CD14-positive monocyte (primary cell): ENCODE results near the gene SMARCB1. TPM values are rescaled to one million over a fixed set of nuclear protein-coding genes. Genes with fewer than 3 reads are reported as not detected.

Experiments
- DNase-seq, 3 donors: peaks; one replicate each; pipeline ENCODE4 v3.0.0-alpha.2; 2011 to 2022
- H2AFZ ChIP-seq: 2 replicates; pipeline ENCODE4 v1.6.0; 2012; ENCODE audit warnings: mild to moderate bottlenecking, low read depth, low read length, inconsistent platforms; ENCODE audit not compliant: insufficient read depth, poor library complexity, severe bottlenecking
- H3K27ac ChIP-seq, 2 donors: 1 replicate in 1 of 2; 2 replicates in 1 of 2; pipeline ENCODE4 v1.5.1; 2012 to 2013; ENCODE audit warnings: low read length in 2 of 2, control low read depth in 1 of 2, inconsistent platforms in 1 of 2, low read depth in 1 of 2, mild to moderate bottlenecking in 1 of 2
- H3K27me3 ChIP-seq, 2 donors: one replicate each; pipeline versions ENCODE4 v1.6.0 to v1.6.1; 2011 to 2013; ENCODE audit warnings: low read length in 2 of 2; ENCODE audit not compliant: control insufficient read depth in 2 of 2, insufficient read depth in 2 of 2
- H3K36me3 ChIP-seq, 2 donors: replicated peaks in 1 of 2; 1 replicate in 1 of 2; 2 replicates in 1 of 2; pipeline versions ENCODE4 v1.5.1 to v1.6.1; 2012 to 2013; ENCODE audit warnings: low read length in 2 of 2, control low read depth in 1 of 2, inconsistent platforms in 1 of 2, mild to moderate bottlenecking in 1 of 2; ENCODE audit not compliant: insufficient read depth in 2 of 2, control insufficient read depth in 1 of 2
- H3K4me1 ChIP-seq, 2 donors: 1 replicate in 1 of 2; 2 replicates in 1 of 2; pipeline versions ENCODE4 v1.5.1 to v1.6.1; 2012 to 2013; ENCODE audit warnings: low read length in 2 of 2, control low read depth in 1 of 2, inconsistent platforms in 1 of 2, mild to moderate bottlenecking in 1 of 2, moderate library complexity in 1 of 2; ENCODE audit not compliant: insufficient read depth in 2 of 2, control insufficient read depth in 1 of 2
- H3K4me2 ChIP-seq: replicated peaks from 2 replicates; pipeline ENCODE3; 2012; ENCODE audit warnings: low read length, moderate library complexity, mild to moderate bottlenecking; ENCODE audit not compliant: poor library complexity, severe bottlenecking; ENCODE audit errors: extremely low read depth
- H3K4me3 ChIP-seq, 3 experiments: fragments of 200-600 bp in 1 of 3; sonication (generic) in 1 of 3; replicated peaks in 1 of 3; 1 replicate in 2 of 3; 2 replicates in 1 of 3; pipeline ENCODE4 v1.5.1; 2011 to 2013; ENCODE audit warnings: low read length in 3 of 3, mild to moderate bottlenecking in 3 of 3, control low read depth in 2 of 3, low read depth in 2 of 3, inconsistent platforms in 1 of 3, moderate library complexity in 1 of 3
- H3K79me2 ChIP-seq: 2 replicates; pipeline ENCODE4 v1.6.0; 2012; ENCODE audit warnings: mild to moderate bottlenecking, control low read depth, inconsistent platforms, low read length, moderate library complexity; ENCODE audit not compliant: insufficient read depth
- H3K9ac ChIP-seq: 2 replicates; pipeline ENCODE4 v1.6.0; 2017; ENCODE audit warnings: low read length, mild to moderate bottlenecking; ENCODE audit not compliant: insufficient read depth, poor library complexity, severe bottlenecking
- H3K9me3 ChIP-seq, 2 donors: replicated peaks in 1 of 2; 1 replicate in 1 of 2; 2 replicates in 1 of 2; pipeline versions ENCODE4 v1.5.1 to v1.6.1; 2012 to 2013; ENCODE audit warnings: low read length in 2 of 2, control low read depth in 1 of 2; ENCODE audit not compliant: control insufficient read depth in 1 of 2, insufficient read depth in 1 of 2
- H4K20me1 ChIP-seq: 2 replicates; pipeline ENCODE4 v1.6.0; 2012; ENCODE audit warnings: mild to moderate bottlenecking, low read length, control low read depth, moderate library complexity; ENCODE audit not compliant: insufficient read depth
- H3K27ac Mint-ChIP-seq, 7 donors: one replicate each; pipeline ENCODE4 v1.8.0; 2020; ENCODE audit warnings: mild to moderate bottlenecking in 7 of 7, mixed read lengths in 7 of 7, moderate library complexity in 6 of 7, inconsistent platforms in 2 of 7
- H3K27me3 Mint-ChIP-seq, 3 donors: one replicate each; pipeline ENCODE4 v1.8.0; 2021 to 2022; ENCODE audit warnings: low read depth in 3 of 3, mild to moderate bottlenecking in 3 of 3, mixed read lengths in 3 of 3, moderate library complexity in 3 of 3, inconsistent platforms in 1 of 3
- H3K36me3 Mint-ChIP-seq, 2 donors: one replicate each; pipeline ENCODE4 v1.8.0; 2020; ENCODE audit warnings: mixed read lengths in 2 of 2, inconsistent platforms in 1 of 2, mild to moderate bottlenecking in 1 of 2
- H3K4me1 Mint-ChIP-seq: one replicate; pipeline ENCODE4 v1.8.0; 2020; ENCODE audit warnings: mild to moderate bottlenecking, mixed read lengths
- H3K4me3 Mint-ChIP-seq, 2 donors: one replicate each; pipeline ENCODE4 v1.8.0; 2020; ENCODE audit warnings: mild to moderate bottlenecking in 2 of 2, mixed read lengths in 2 of 2, moderate library complexity in 1 of 2
- H3K9me3 Mint-ChIP-seq, 7 donors: one replicate each; pipeline ENCODE4 v1.8.0; 2020 to 2022; ENCODE audit warnings: mixed read lengths in 7 of 7, mild to moderate bottlenecking in 6 of 7, moderate library complexity in 6 of 7, inconsistent platforms in 2 of 7
- CTCF ChIP-seq: fragments of 200-600 bp; IDR thresholded peaks from one replicate; pipeline ENCODE4 v1.8.0; 2022; ENCODE audit warnings: antibody characterized with exemption, mild to moderate bottlenecking
- WGBS: methylation state at CpG from one replicate; pipeline ENCODE4 v1.1.5; 2013; ENCODE audit warnings: missing lambda C conversion rate; ENCODE audit not compliant: insufficient coverage; 5-methylcytosine and 5-hydroxymethylcytosine counted together
- intact Hi-C, 2 donors: fragments of 100-400 bp; cut with micrococcal nuclease; formaldehyde crosslinking; loops; one replicate each; pipeline versions ENCODE4 v1.15.0 to v1.15.1; 2023
- polyA plus RNA-seq, 3 donors: library from polyadenylated mRNA; depleted of rRNA in 1 of 3; unstranded in 2 of 3; stranded (reverse) in 1 of 3; fragments of 300-500 nt in 2 of 3; fragments of >200 nt in 1 of 3; fragmentation: Illumina TruSeq in 2 of 3; gene quantifications; 1 replicate in 2 of 3; 2 replicates in 1 of 3; pipeline ENCODE4 v1.2.3, GENCODE V29; 2012 to 2021

Gene SMARCB1
- polyA plus RNA-seq, 3 donors, result 30.3 to 71.8 (median 31.5) TPM

DNA sequence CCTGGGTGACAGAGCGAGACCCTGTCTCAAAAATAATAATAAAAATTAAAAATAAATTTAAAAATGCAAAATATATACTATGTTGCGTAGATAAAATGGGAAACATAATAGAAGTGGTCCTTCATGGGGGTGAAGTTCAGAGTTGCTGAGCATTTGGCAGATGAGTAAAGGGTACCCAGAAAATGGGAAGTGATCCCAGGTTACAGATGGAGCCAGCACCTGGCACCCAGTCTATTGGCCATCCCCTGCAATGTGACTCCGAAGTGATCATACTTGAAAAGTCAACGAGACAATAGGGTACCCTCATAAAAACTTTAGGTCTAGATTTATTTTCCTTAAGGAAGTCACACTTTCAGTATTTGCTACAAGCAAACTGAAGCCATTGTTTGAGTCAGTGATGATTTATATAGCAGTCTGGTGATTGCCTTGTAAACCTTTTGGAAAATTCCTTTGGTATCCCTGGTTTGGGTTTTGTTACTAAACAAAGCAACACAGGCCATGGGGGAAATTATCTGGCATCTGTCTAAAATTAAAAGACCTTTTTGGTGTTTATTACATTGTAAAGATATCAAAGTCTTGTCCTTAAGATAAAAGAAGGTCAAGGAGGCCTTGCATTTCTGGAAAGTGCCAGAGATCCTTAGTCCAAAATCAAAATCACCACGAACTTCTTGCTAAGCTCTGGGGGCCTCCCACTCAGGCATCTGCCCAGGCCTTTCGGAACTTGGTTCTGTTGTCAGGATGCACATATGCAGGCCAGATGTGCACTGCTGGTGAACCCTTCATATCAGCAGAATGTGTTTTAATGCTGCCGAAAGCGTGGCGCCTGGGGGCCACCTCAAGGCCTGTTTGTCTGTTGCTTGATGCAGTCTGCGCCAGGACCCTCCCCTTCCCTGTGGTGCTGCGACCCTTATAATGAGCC lies 4.3 kb downstream of the SMARCB1 start:
- peaks cover 51% of the 10 kb centered on the region for H3K79me2 ChIP-seq
- 95% methylated on average over 7 of the region's 11 CpGs for WGBS
- no peak overlapping the region for H3K27ac ChIP-seq
- DNase-seq, result no peak
- H3K9ac ChIP-seq, result no peak overlapping the region
- H3K4me3 ChIP-seq, result no peak overlapping the region
- peaks cover 54% of the 10 kb centered on the region for H4K20me1 ChIP-seq
- TF ChIP-seq CTCF, result no peak
- no peaks in the 10 kb centered on the region for H3K9me3 ChIP-seq
- H3K27me3 ChIP-seq, result no peaks in the 10 kb centered on the region
- no peak overlapping the region for H3K4me2 ChIP-seq
- peaks cover 35 to 62% of the 10 kb centered on the region in 2 donors for H3K36me3 ChIP-seq
- no peak overlapping the region for H3K4me3 Mint-ChIP-seq
- peaks cover 35 to 57% of the 10 kb centered on the region in 2 donors for H3K36me3 Mint-ChIP-seq
- H2AFZ ChIP-seq, result no peak overlapping the region
- intact Hi-C loops, result no loop called here
- H3K9me3 Mint-ChIP-seq, result no peaks in the 10 kb centered on the region
- no peak overlapping the region for H3K27ac Mint-ChIP-seq
- no peaks in the 10 kb centered on the region for H3K27me3 Mint-ChIP-seq
- H3K4me1 ChIP-seq, result peaks cover 14 to 19% of the 10 kb centered on the region in 2 donors
- H3K4me1 Mint-ChIP-seq, result peaks cover 15% of the 10 kb centered on the region

DNA sequence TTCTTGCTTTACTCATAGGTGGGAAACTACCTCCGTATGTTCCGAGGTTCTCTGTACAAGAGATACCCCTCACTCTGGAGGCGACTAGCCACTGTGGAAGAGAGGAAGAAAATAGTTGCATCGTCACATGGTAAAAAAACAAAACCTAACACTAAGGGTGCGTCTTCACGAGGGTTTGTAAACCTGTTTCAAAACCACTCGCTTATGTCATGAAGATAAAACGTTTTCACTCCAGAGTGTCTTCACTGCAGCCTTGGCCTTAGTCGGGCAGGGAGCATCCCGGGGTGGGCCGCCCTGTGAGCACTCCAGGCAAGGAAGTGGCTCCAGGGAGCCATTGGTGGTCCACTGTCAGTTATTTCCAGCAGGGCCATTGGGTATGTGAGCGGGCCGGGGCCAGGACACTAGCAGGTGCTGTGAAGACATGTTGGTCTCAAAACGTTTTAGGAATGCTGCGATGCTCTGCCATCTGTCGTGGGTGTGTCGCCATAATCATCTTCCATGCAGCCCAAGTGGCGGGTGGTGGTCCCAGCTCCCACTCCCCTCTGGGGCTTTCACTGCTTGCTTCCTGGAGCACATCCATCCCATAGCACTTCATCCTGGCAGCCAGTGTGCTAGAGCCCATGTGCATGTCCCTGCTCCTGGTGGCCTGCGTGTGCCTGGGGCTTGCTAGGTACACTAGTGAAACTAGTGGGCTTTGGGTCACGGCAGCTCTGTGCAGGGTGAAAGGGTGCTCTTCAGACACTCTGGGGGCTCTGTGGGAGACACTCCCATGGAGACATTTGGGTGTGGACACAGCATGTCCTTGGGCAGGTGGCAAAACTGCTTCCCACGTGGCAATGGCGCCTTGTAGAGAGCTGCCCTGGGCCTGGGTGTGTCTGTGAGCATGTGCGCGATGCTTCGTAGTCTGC lies 5.2 kb downstream of the SMARCB1 start:
- Histone ChIP-seq H3K9me3 (no peaks in the 10 kb centered on the region), H3K27ac (no peak overlapping the region), H3K4me2 (no peak overlapping the region), H2AFZ (no peak overlapping the region), H3K27me3 (no peaks in the 10 kb centered on the region), H3K79me2 (peaks cover 51% of the 10 kb centered on the region), H3K4me3 (no peak overlapping the region), H3K36me3 (peaks cover 43 to 69% of the 10 kb centered on the region in 2 donors), H4K20me1 (peaks cover 54% of the 10 kb centered on the region), H3K4me1 (peaks cover 8 to 12% of the 10 kb centered on the region in 2 donors), H3K9ac (no peak overlapping the region)
- intact Hi-C loops, result no loop called here
- 96% methylated on average over 19 of the region's 25 CpGs for WGBS
- no peak for TF ChIP-seq CTCF
- DNase-seq, result no peak
- Mint-ChIP-seq H3K9me3 (peaks cover 0 to 3% (median 0%) of the 10 kb centered on the region in 7 donors), H3K27ac (peak overlapping the region in 1 of 7 donors; percentile 33), H3K4me1 (peaks cover 12% of the 10 kb centered on the region), H3K36me3 (peaks cover 43 to 65% of the 10 kb centered on the region in 2 donors), H3K27me3 (no peaks in the 10 kb centered on the region), H3K4me3 (no peak overlapping the region)
